ENCODE measurements around the gene TOE1.

Gene TOE1

GRCh38 chr1:45326627-45327623, 13.0 kb upstream of the TOE1 start, which contains the start of gene HPDL:
HPDL (plus strand) TSS chr1:45326895; CDS start chr1:45327149, 254 bp downstream.
- DNase-seq (ENCODE audit: low spot score), result peak; percentile 43

GRCh38 chr1:45327644-45328515, 12.1 kb upstream of the TOE1 start:
- DNase-seq (ENCODE audit: low spot score), result no peak

DNA sequence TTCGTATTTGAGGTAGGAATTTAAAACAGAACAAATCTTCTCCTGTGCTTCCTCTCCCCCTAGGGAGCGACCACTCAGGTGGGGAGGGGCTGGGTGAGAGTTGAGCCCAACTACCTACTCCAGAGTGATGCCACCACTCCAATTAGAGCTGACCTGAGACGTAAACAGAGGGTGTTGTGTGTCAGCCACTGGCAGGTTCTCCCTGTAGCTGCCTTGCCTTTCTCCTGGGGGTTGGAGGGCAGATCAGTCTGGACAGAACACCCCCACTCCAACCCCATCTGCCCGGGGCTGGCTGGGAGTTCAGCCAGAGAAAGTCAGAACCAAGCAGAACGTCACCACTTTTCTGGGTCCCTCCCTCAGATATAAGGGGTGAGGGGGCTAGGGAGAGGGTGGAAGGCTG, 11.3 kb upstream of the TOE1 start:
- no peak for DNase-seq (ENCODE audit: low spot score)

GRCh38 chr1:45329445-45329844, 10.5 kb upstream of the TOE1 start:
- no peak for DNase-seq (ENCODE audit: low spot score)

DNA sequence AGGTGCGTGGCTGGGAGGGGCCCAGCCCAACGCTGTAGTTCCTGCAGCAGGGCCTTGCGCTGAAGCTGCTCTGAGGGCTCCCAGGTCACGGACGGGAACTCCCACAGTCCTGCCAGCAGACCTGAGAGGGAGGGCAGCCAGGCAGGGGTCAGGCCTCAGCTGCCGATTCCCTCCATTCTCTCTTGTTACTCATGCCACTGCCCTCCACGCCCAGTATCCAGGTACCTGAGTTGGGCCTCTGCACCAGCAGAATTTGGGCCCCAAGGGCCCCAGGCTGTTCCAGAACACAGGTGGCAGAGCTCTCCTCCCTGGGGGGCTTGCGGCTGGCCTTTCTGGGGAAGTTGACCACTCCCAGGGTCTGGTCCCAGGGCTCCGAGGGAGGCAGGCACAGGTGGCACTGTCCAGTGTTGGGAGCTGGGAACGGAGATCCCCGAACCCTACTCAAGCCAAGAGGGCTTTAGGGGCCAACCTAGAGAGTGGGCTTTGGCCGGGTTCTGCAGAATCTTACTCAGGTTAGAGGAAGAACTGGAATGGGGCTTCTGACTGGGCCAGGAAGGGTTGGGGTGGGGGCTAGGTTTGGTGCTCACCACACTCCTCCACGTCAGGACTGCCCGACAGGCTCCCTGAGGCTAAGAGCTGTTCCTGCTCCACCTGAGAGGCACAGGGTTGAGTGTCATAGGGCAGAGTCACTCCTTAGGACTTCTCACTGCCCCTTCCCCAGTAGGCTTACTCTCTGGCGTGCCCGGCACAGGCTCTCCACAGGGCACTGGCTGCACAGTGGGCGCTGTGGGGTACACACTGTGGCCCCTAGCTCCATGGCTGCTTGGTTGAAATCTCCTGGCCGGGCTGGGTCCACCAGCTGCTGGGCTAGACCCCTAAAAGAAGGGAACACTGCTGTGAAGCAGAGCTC, 8.3 kb upstream of the TOE1 start:
- no peak for DNase-seq (ENCODE audit: low spot score)

GRCh38 chr1:45332346-45332720, 7.6 kb upstream of the TOE1 start:
- no peak for DNase-seq (ENCODE audit: low spot score)

DNA sequence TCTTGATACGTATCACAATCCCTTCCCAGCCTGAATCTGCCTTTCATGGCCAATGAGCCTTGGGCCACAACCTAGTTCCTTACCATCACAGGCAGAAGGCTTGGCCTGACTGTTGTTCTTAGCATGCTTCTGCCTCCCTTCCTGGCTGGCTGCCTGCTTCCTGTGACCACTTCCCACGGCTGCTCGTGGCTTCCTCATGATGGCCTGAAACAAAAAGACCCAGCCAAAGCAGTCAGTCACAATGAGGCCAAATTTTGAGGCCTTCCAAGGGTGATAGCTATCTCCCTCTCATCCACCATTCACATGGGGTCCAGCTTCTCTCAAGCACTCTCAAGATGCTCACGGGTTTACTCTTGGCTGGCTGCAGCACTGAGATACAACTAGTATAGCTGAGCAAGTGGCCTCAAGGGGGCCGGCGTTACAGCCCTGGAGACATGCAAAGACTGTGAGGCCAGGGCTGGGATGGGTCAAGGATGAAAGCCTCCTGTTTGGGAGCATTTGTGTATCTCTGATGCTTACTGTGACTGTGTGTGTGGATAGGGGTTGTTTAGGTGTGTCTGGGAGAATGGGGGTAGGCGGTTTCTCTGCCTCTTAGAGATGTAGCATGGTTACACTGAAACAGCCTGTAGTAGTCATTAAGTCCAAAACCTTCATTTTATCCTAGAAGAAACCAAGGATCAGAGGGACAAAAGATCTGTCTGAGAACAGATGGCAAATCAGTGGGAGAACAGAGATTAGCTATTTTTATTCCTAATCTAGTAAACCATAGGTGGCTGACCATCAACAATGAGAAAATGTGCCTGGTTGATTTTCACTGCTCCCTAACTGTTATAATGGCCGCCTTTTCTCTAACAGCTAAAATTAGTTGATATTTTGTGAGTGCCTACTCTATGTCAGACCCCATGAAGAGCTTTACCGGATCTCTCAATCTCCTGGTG, 5.4 kb upstream of the TOE1 start:
- DNase-seq (ENCODE audit: low spot score), result no peak

DNA sequence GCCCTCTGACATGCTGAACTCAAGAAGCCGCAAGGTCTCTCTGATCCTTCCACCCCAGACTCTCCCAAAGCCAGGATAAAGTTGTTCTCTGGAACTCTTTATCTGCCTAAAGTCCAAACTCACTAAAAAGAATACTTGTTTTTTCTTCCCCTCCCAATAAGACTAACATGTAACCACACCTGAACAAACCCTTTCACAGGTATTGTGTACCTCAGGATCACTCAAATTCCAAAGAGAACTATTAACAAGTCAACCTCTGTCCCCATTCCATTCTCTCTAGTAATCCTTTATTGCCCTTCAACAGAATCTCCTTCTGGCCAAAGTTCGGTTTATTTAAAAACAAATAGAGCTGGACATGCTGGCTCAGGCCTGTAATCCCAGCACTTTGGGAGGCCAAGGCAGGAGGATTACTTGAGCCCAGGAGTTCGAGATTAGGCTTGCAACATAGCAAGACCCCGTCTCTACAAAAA, 4.1 kb upstream of the TOE1 start:
- no peak for DNase-seq (ENCODE audit: low spot score)

DNA sequence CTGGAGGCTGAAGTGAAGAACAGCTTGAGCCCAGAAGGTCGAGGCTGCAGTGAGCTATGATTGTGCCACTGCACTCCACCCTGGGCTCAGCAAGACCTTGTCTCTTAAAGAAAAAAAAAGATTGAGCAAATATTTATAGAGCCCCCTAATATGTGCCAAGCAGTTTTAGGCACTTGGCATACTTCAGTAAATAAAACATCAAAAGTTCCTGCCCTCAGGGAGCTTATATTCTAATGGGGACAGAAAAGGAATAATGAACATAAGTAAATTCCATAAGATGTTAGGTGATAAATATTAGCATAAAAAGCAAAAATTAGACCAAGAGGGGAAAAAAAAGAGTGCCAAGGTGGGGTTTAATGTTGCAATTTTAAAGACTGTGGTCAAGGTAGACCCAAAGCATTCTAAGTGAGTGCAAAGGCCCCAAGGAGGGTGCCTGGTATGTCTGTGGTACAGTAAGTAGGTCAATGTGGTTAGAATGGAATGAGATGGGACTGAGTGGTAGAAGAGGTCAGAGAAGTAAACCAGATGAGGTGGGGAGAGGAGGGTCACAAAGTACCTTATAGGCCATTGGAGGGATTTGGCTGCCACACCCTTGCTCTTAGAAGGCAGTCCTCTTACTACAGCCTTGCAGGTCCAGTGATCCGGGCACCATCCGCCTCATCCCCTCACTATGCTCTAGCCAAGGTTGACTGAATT, 2.2 kb upstream of the TOE1 start:
- DNase-seq (ENCODE audit: low spot score), result no peak

DNA sequence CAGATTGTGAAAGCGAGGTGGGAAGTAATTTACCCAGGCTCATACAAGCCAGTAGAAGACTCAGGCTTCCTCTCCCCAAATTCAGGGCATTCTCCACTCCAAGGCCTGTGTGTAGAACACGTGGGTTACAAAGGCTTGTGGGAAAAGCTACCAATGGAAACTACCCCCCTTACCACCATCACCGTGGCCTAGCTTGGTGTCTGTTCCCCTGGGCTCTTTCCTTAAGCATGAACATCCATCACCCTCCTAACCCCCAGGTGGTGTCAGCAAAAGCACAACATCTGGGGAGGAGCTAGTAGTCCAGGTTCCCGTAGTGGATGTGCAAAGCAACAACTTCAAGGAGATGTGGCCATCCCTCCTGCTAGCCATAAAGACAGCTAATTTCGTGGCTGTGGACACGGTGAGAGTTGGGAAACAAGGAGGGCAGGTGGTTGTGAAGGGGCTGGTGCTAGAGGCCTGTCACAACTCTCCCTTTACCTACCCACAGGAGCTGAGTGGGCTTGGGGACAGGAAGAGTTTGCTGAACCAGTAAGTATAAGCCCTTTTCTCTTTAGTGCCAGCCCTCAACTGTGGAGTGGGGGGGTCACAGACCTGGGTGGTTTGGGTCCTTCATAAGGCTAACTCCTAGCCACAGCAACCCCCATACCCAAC, 971 bp downstream of the TOE1 start:
- DNase-seq (ENCODE audit: low spot score), result no peak

DNA sequence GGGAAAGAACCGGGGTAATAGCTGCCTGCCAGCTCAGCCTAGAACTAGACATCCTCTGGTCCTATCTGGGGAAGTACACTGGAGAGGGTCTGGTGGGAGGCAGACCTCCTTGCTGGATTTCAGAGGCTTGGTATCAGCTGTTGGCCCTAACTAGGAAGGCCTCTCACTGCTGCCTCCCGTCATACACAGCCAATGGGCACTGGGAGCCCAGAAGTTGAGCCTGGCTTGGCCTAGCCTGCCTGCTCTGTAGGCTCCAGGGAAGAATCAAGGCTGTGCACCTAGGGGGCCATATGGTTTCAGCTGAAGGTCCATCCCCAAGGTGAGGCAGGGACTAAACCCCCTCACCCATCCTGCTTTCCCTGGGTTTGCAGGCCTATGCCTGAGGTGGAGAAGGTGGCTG, 4.5 kb downstream of the TOE1 start:
- DNase-seq (ENCODE audit: low spot score), result no peak

DNA sequence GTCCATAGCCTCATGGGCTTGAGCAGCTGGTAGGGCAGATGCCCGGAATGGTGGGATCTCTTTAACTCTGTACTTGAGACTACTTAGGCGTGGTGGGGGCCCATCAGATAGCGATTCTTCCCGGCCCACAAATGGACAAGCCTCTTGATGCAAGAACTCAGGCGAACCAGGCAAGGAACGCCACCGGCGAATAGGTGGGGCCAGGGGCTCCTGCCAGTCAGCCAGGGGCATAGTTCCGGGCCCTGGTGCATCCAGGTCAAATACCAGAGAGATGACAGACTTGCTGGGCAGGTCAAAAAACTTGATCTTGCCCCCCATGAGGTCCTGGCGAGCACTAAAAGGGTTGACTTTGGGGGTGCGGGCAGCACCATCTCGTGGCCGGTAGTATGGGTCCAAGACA, 5.0 kb downstream of the TOE1 start:
- no peak for DNase-seq (ENCODE audit: low spot score)

GRCh38 chr1:45346473-45346872, 6.5 kb downstream of the TOE1 start:
- DNase-seq (ENCODE audit: low spot score), result no peak

DNA sequence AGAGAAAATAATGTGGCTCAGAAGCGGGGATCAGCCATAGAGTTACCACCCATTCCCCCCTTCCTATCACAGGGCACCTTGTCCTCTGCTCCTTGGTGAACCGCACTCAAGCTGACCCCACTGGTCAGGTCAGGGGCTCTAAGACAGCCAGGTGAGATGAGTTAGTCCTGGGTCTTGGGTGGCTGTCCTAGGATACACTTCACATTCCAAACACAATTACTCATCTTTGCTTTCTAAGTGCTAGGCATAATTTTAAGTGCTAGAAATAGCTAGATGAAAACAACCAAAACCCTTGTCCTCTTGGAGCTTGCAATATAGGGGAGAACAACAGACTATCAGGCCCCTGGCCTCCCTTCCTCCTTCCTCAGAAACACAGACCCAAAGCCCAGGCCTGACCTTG, 8.1 kb downstream of the TOE1 start:
- DNase-seq (ENCODE audit: low spot score), result no peak

DNA sequence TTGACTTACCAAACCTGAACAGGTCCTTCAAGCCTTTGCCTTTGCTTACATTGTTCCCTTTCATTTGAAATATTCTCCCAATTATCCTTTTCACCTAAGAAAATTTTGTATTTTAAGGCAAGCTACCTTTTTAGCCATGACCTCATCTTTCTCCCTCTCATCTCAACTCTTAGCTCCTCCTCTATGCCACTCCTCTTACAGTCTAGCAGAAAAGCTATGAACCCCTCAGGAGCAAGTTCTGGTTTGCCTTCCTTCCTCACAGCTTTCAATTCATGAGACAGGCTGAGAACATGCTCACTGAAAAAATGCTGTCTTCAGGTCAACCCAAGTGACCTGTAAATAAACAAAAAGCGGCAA, 8.6 kb downstream of the TOE1 start:
- DNase-seq (ENCODE audit: low spot score), result no peak

- no peak for DNase-seq (ENCODE audit: low spot score)
These were observed 9.2 kb downstream of the TOE1 start for GRCh38 chr1:45348966-45349677.

GRCh38 chr1:45351508-45351907, 11.5 kb downstream of the TOE1 start:
- DNase-seq (ENCODE audit: low spot score), result no peak

DNA sequence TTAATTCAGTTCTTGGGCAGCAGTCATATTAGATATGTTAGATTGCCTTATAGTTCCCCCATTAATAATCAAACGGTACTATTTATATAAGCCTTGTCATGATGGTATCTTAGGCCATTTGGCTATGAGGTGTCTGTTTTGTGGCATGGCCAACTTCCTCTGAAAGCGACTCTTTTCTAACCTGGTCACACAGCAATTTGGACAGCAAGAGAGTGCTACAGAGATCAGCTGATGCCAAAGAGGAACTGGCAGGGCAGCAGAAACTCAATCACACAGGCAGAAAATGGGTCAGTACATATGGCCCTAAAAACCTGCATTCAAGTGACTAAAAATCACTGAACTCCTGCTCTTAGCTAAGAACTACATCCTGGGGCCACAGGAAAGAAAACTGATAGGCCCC, 13.7 kb downstream of the TOE1 start:
- no peak for DNase-seq (ENCODE audit: low spot score)

DNA sequence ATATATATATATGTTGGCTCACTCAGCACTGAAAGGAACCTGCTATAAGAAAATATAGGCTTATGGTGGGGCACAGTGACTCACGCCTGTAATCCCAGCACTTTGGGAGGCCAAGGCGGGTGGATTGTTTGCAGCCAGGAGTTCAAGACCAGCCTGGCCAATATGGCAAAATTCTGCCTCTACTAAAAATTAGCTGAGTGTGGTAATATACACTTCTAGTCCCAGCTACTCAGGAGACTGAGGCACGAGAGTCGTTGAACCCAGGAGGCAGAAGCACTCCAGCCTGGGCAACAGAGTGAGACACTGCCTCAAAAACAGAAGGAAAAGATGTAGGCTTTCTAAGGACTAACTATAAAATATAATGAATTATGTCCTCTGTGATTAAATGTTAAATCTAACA, 14.9 kb downstream of the TOE1 start:
- DNase-seq (ENCODE audit: low spot score), result no peak

Measured in hematopoietic multipotent progenitor cell treated with erythropoietin and hydrocortisone succinate and interleukin-3 and kit ligand, for 15 days (in vitro differentiated cells).